Measurements from ENCODE around the gene CELA2B.
"Not testable (repeated sequence)": the region's sequence is repeated elsewhere in the genome, so short reads cannot be mapped to it uniquely, and the experiment has no call there.

- TF ChIP-seq, protein P1, sequence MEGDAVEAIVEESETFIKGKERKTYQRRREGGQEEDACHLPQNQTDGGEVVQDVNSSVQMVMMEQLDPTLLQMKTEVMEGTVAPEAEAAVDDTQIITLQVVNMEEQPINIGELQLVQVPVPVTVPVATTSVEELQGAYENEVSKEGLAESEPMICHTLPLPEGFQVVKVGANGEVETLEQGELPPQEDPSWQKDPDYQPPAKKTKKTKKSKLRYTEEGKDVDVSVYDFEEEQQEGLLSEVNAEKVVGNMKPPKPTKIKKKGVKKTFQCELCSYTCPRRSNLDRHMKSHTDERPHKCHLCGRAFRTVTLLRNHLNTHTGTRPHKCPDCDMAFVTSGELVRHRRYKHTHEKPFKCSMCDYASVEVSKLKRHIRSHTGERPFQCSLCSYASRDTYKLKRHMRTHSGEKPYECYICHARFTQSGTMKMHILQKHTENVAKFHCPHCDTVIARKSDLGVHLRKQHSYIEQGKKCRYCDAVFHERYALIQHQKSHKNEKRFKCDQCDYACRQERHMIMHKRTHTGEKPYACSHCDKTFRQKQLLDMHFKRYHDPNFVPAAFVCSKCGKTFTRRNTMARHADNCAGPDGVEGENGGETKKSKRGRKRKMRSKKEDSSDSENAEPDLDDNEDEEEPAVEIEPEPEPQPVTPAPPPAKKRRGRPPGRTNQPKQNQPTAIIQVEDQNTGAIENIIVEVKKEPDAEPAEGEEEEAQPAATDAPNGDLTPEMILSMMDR (IDR thresholded peaks at IDR 0.05) = not testable (repeated sequence)
- TF ChIP-seq POLR2A (IDR thresholded peaks at IDR 0.05) = not testable (repeated sequence)
Measured at GRCh38 chr1:15482455-15482854, 6.6 kb downstream of the CELA2B start.
